SKM-1 (cell line): ENCODE data around the gene ZNF652.
A peak's percentile ranks its signal among the peaks of the same experiment; 100 is the strongest.
"Not testable (repeated sequence)": the region's sequence is repeated elsewhere in the genome, so short reads cannot be mapped to it uniquely, and the experiment has no call there.

Experiments used
- DNase-seq: peaks from one replicate; lab custom pipeline; 2025; ENCODE audit not compliant: unreplicated experiment; lab: John Stamatoyannopoulos, UW

Gene ZNF652

DNA sequence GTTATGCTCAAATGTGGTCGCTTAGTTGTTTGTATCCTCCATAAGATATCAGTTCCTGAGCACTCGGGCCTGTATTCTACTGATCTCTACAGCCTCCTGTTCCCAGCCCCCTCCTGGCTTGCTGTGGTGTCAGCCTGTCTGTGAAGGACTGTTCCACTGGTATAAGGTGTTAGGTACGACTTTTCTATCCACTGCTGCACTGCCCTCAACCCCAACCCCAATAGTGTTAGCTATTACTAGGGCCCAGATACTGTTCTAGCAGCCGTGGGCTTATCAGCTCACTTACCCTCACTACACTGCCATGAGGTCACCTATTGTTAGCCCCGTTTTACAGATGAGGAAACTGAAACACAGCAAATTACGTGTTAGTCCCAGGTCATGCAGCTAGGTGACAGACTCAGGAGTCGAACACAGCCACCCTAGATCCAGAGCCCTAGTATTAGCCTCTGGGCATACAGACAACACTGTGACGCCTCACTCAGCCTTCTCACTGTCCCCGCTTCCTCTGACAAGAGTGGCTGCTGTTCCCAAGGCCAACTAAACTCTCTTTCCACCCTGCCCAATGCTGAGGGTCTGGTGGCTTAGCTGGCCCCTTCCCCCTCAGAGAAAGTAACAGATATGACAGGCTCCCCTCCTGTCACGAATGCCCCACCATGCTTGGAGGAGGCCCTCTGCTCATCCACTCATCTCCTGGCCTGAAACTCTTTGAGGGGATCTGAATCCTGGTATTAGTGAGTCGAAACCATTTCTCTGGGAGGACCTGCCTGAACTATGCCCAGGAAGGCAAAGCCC is 25.6 kb upstream of the ZNF652 start:
- DNase-seq: no peak

DNA sequence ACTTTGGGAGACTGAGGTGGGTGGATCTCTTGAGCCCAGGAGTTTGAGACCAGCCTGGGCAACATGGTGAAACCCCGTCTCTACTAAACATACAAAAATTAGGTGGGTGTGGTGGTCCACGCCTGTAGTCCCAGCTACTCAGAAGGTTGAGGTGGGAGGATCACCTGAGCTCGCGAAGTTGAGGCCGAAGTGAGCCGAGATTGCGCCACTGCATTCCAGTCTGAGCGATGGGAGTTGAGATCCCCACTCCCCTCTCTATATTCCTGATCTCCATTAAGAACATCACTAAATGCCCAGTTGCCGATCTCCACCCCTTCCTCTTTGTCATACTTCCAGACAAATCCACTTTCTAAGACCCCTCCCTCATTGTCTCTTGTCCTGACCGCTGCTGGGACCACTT is 24.3 kb upstream of the ZNF652 start:
- no peak for DNase-seq

DNA sequence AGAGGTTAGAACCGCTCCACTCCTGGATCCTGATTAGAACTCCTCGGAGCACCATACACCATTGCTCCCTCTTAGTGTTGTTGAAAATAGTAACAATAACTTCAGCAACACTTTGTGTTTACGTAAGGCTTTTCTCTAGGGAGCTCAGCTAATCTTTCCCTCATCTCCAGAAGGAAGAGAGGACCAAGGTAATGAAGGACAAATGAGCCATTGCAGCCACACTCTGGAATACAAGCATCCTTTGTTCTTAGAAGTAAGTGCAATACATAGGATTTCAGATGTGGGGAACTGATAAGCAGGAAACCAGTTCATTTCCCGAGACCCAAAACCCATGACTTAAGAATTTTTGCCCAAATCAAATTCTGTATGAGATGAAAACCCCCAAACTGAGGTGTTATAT is 22.9 kb upstream of the ZNF652 start:
- DNase-seq: no peak

- DNase-seq: no peak
These were observed 21.0 kb upstream of the ZNF652 start for GRCh38 chr17:49383060-49383459.

DNA sequence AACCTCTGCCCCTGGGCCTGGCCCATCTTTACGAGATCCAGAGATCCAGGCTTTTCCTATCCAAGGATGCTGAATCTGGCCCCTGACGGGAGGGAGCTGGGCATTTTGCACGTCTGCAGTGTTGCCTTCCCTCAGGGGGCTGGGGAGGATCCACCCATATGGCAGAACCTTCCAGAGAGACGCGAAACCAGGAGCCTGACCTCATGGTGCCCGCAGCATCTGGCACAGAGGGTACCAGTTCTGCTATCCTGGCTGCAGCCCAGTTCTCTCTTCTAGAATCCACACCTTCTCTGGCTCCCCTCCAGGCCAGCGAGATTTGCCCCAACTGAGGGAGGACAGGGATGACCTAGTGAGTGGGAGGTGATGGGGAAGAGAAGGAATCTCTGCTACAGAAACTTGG is 20.5 kb upstream of the ZNF652 start:
- DNase-seq: no peak

DNA sequence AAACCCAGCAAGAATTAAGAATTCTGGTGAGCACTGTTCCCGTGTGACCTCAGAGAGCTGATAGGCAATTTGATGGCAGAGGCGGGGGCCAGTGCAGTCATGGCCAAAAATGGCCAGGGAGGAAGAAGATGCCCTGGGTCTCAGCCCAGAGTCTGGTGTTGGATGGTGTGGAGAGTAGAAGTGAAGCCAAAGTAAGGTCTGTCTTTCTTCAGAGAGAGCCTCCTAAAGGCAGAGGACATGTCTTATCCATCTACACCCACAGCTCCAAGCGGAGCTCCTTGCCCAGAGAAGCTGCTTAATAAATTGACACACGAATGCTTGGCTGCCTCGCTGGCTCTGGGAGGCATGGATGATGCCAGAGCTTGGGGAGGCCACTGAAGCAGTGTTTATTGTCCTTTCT is 19.7 kb upstream of the ZNF652 start:
- no peak for DNase-seq

- no peak for DNase-seq
These were observed 19.0 kb upstream of the ZNF652 start for GRCh38 chr17:49381033-49381432.

- no peak for DNase-seq
These were observed 17.9 kb upstream of the ZNF652 start for GRCh38 chr17:49379926-49380325.

- no peak for DNase-seq
These were observed 16.3 kb upstream of the ZNF652 start for GRCh38 chr17:49378311-49378710.

GRCh38 chr17:49375544-49375943 is 13.5 kb upstream of the ZNF652 start:
- no peak for DNase-seq

DNA sequence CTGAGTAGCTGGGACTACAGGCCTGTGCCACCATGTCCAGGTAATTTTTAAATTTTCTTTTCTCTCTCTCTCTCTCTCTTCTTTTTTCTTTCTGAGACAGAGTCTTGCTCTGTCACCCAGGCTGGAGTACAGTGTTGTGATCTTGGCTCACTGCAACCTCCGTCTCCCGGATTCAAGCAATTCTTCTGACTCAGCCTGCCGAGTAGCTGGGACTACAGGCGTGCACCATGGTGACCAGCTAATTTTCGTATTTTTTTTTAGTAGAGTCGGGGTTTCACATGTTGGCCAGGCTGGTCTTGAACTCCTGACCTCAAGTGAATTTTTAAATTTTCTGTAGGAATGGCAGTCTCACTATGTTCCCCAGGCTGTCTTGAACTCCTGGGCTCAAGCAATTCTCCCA is 11.1 kb upstream of the ZNF652 start:
- no peak for DNase-seq

DNA sequence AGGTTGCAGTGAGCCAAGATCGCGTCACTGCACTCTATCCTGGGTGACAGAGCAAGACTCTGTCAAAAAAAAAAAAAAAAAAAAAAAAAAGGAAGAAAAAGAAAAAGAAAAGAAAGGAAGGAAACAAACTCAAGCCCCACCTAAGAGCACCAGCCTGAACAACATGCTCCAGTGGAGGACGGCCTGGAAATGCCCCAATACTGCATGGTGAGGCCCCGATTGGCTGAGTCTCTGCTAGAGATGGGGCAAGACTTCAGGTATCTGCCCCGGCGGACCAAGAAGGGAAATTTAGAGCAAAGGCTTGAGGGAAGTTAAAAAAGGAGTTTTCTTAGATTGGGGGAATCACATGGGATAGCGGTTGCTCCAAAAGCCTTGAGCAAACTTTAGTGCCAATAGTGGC is 10.4 kb upstream of the ZNF652 start:
- no peak for DNase-seq

DNA sequence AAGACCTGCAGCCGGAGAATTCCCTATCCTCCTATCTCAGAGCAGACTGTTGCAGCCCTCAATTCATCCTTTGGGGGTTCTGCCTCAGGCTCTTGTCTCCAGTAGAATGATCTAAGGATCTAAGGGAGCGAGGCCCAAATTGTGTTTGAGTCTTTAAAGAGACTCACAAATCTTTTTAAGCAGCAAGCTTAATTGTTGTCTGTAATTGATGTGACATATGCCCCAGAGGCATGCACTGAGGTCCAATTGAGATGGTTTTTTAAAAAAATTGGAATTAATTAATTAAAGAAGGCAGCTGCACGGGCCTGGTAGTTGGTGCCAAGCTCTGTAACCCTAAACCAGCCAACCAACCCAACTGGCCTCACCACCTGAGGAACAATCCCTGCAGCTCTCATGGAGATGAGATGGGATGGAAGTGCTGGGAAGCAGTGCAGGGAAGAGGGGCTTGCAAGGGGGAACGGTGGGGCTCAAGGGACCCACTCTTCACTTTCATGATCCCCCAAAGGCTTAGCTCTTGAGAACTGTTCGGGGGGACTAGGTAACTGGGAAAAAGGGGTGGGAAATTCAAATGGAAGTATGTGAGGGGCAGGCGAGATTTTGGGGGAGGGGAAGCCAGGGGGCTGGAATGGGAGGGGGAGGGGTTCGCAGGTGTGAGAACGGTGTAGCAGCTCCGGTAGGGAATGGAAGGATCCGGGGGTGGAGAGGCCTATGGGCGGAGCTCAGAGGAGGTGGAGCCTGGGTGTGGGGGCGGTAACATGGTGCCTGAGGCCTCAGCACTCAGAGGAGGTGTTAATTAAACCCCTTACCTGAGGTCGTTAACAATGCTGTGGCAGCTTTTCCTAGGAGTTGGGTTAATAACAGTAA is 9.2 kb upstream of the ZNF652 start:
- no peak for DNase-seq

GRCh38 chr17:49369760-49370159 is 7.7 kb upstream of the ZNF652 start:
- no peak for DNase-seq

DNA sequence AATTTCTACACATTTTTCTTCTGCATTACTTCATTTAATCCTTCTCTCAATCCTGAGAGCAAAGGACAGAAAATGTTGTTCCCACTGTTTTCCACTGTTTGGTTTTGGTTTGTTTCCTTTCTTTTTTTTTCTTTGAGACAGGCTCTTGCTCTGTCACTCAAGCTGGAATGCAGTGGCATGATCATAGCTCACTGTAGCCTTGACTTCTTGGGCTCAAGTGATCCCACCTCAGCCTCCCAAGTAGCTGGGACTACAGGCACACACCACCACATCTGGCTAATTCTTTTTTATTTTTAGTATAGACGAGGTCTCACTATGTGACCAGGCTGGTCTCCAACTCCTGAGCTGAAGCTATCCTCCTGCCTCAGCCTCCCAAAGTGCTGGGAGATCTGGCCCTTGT is 7.0 kb upstream of the ZNF652 start:
- no peak for DNase-seq

- DNase-seq: no peak
These were observed 3.6 kb upstream of the ZNF652 start for GRCh38 chr17:49365667-49366066.

GRCh38 chr17:49365126-49365525 is 3.1 kb upstream of the ZNF652 start:
- not testable (repeated sequence) for DNase-seq

- no peak for DNase-seq
These were observed 2.1 kb upstream of the ZNF652 start for GRCh38 chr17:49364119-49364518.

DNA sequence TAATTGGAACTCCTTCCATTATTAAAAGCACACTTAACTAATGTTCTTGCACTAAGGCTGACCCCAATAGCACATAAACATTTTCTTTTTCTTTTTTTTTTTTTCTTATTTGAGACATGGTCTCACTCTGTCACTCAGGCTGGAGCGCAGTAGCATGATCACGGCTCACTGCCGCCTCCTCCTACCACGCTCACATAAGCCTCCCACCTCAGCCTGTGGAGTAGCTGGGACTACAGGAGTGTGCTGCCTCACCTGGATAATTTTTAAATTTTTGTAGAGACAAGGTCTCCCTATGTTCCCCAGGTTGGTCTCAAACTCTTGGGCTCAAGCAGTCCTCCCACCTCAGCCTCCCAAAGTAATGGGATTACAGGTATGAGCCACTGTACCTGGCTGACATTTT is 1.2 kb upstream of the ZNF652 start:
- DNase-seq: no peak

DNA sequence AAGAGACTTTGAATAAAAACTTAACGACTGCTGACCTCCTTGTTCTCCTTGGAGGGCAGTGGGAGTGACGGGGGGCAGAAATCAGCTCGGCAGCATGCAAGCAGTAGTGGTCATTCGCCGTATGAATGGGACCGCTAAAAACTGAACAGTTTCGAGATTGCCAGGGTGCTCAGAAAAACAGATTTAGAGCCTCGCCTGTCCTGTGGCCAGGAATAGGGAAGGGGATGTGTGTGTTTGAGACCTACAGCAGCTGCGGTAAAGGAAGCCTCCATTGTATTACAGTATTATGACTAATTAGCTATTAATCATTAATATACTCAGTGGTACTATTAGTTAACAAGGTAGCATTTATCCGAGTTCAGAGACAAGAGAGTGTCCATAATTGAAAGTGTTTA is 670 bp upstream of the ZNF652 start:
- DNase-seq: no peak

- peak; percentile 60 for DNase-seq
These were observed 735 bp downstream of the ZNF652 start for GRCh38 chr17:49361129-49361901.

GRCh38 chr17:49360796-49361128 is 1.3 kb downstream of the ZNF652 start:
- DNase-seq: no peak
